Adrenal gland (tissue), 12 donors: Measurements from ENCODE around the gene HJV. TPM values are rescaled to one million over a fixed set of nuclear protein-coding genes. Genes with fewer than 3 reads are reported as not detected.

Experiments used
- DNase-seq, 7 donors: peaks; one replicate each; pipeline ENCODE4 v3.0.0-alpha.2; 2019 to 2020
- H3K27ac ChIP-seq, 5 donors: fragments of 200-600 bp; sonication (generic) in 4 of 5; 1 replicate in 3 of 5; 2 replicates in 2 of 5; pipeline versions ENCODE4 v1.5.1 to v1.8.0; 2016 to 2020; ENCODE audit warnings: mild to moderate bottlenecking in 1 of 5
- H3K27me3 ChIP-seq: fragments of 200-600 bp; 2 replicates; pipeline ENCODE4 v1.8.0; 2021
- H3K36me3 ChIP-seq, 2 donors: fragments of 200-600 bp; replicated peaks in 1 of 2; 1 replicate in 1 of 2; 2 replicates in 1 of 2; pipeline versions ENCODE4 v1.5.1 to v1.8.0; 2018 to 2022
- H3K4me1 ChIP-seq, 2 donors: fragments of 200-600 bp; replicated peaks in 1 of 2; 1 replicate in 1 of 2; 2 replicates in 1 of 2; pipeline versions ENCODE4 v1.5.1 to v1.8.0; 2018 to 2021
- H3K4me3 ChIP-seq, 4 donors: fragments of 200-600 bp; sonication (generic) in 3 of 4; one replicate each; pipeline ENCODE4 v1.5.1; 2016 to 2018
- H3K9me3 ChIP-seq, 3 donors: fragments of 200-600 bp; sonication (generic) in 1 of 3; replicated peaks in 1 of 3; 1 replicate in 2 of 3; 2 replicates in 1 of 3; pipeline versions ENCODE4 v1.5.1 to v1.8.0; 2016 to 2021
- CTCF ChIP-seq, 6 experiments: fragments of 450-650 bp in 4 of 6; fragments of 200-600 bp in 2 of 6; sonication (generic) in 1 of 6; IDR thresholded peaks; 1 replicate in 5 of 6; 2 replicates in 1 of 6; pipeline versions ENCODE4 v1.5.1 to v1.8.0; 2016 to 2021; ENCODE audit warnings: antibody characterized with exemption in 6 of 6, mild to moderate bottlenecking in 2 of 6, moderate library complexity in 1 of 6
- POLR2A ChIP-seq, 2 donors: fragments of 450-650 bp; IDR thresholded peaks; one replicate each; pipeline ENCODE4 v1.6.1; 2017; ENCODE audit warnings: antibody characterized with exemption in 2 of 2, mild to moderate bottlenecking in 2 of 2, moderate library complexity in 1 of 2
- WGBS, 4 donors: extraction: QIAGEN DNeasy Blood & Tissue Kit in 2 of 4; methylation state at CpG; one replicate each; pipeline versions ENCODE4 v1.1.5 to v1.1.7; 2013 to 2017; 5-methylcytosine and 5-hydroxymethylcytosine counted together
- intact Hi-C, 2 donors: fragments of 100-400 bp; cut with DNase I; formaldehyde crosslinking; loops; one replicate each; pipeline versions ENCODE4 v1.14.1 to v1.15.0; 2022 to 2023
- polyA plus RNA-seq, 3 donors: library from polyadenylated mRNA; stranded (reverse); fragments of 200-250 nt in 2 of 3; fragments of 350-450 nt in 1 of 3; fragmentation: Illumina TruSeq in 1 of 3; extraction: RNeasy Lipid Tissue Mini Kit (QIAGEN cat#74804) in 1 of 3; gene quantifications; one replicate each; pipeline ENCODE4 v1.2.3, GENCODE V29; 2013 to 2014
- total RNA-seq, 9 donors: library from RNA; depleted of rRNA in 4 of 9; stranded (reverse); fragments of >200 nt in 4 of 9; fragments of 120-200 nt in 1 of 9; fragmentation: NEBNext Ultra II Directional in 1 of 9; extraction: Animal tissue kit (Norgen Biotek cat#: 25700) in 1 of 9; gene quantifications; one replicate each; pipeline versions ENCODE4 v1.1.0 to v1.2.4, GENCODE V29; 2013 to 2023
- donor health status: healthy with polysubstance abuse.
- donor health status: Bipolar disorder and iron deficiency.
- donor health status: DM: yes; HTN: yes; CAD: no.
- donor health status: DM: no; HTN: no; CAD: no.
- donor health status: DM: no; HTN: no; CAD: no.
- donor health status: DM: yes; HTN: yes; CAD: no.

Gene HJV
- total and polyA plus RNA-seq, 12 donors, result 0.07 to 1.7 (median 0.23) TPM; not detected in 4

GRCh38 chr1:145993618-145994390 lies 27.7 kb downstream of the HJV start:
- TF ChIP-seq CTCF (IDR thresholded peaks at IDR 0.05) (peak in 1 of 6 experiments; percentile 5), POLR2A (IDR thresholded peaks at IDR 0.05) (no peak)
- intact Hi-C loops, result no loop called here
- Histone ChIP-seq H3K9me3 (no peaks in the 10 kb centered on the region), H3K27me3 (no peaks in the 10 kb centered on the region), H3K36me3 (peaks cover 0 to 36% of the 10 kb centered on the region in 2 donors), H3K27ac (peak overlapping the region; percentile 83 to 94 (median 91)), H3K4me1 (peaks cover 21 to 35% of the 10 kb centered on the region in 2 donors), H3K4me3 (peak overlapping the region; percentile 13 to 96 (median 86))
- 12 to 19% (median 14%) methylated on average over 6 of the region's 6 CpGs for WGBS, 4 donors
- DNase-seq, result peak in 3 of 7 donors; percentile 27 to 55 (median 46)

- no peak for TF ChIP-seq CTCF (IDR thresholded peaks at IDR 0.05)
- no peak for TF ChIP-seq POLR2A (IDR thresholded peaks at IDR 0.05)
- DNase-seq, result no peak
- 16 to 29% (median 21%) methylated on average over 5 of the region's 5 CpGs for WGBS, 4 donors
- H3K27me3 ChIP-seq, result no peaks in the 10 kb centered on the region
- H3K9me3 ChIP-seq, result no peaks in the 10 kb centered on the region
- H3K27ac ChIP-seq, result peak overlapping the region; percentile 83 to 94 (median 91)
- peaks cover 0 to 36% of the 10 kb centered on the region in 2 donors for H3K36me3 ChIP-seq
- peak overlapping the region; percentile 13 to 96 (median 86) for H3K4me3 ChIP-seq
- intact Hi-C loops, result no loop called here
- peaks cover 20 to 28% of the 10 kb centered on the region in 2 donors for H3K4me1 ChIP-seq
Measured at GRCh38 chr1:145992958-145993617, 28.4 kb downstream of the HJV start.

GRCh38 chr1:145992502-145992936 lies 29.0 kb downstream of the HJV start:
- DNase-seq, result peak in 3 of 7 donors; percentile 28 to 55 (median 43)

More at GRCh38 chr1:145992502-145992936, 29.0 kb downstream of the HJV start:
- peak; percentile 3 to 8 for TF ChIP-seq POLR2A (IDR thresholded peaks at IDR 0.05)
- no peak for TF ChIP-seq CTCF (IDR thresholded peaks at IDR 0.05)
- Histone ChIP-seq H3K27me3 (no peaks in the 10 kb centered on the region), H3K36me3 (peaks cover 0 to 36% of the 10 kb centered on the region in 2 donors), H3K9me3 (no peaks in the 10 kb centered on the region), H3K4me1 (peaks cover 16 to 26% of the 10 kb centered on the region in 2 donors), H3K27ac (peak overlapping the region; percentile 33 to 94 (median 91)), H3K4me3 (peak overlapping the region in 2 of 4 donors; percentile 80 to 92)
- WGBS, 4 donors, result 53 to 71% (median 66%) methylated on average over 1 of the region's 1 CpG
- intact Hi-C loops, result no loop called here
